GM10248 (cell line): Measurements from ENCODE around the gene DUSP23.

Source experiments
- CTCF ChIA-PET: fragments of 300-600 bp; sonication (Branson Sonifier 250); formaldehyde crosslinking; extraction: SDS; loops from one replicate; lab custom pipeline; 2021; ENCODE audit warnings: antibody characterized with exemption; lab: Yijun Ruan, JAX
- POLR2A ChIA-PET: fragments of 350-650 bp; sonication (Branson Sonifier 250); formaldehyde crosslinking; extraction: SDS; loops from one replicate; lab custom pipeline; 2020; ENCODE audit warnings: antibody characterized with exemption; lab: Yijun Ruan, JAX
- DNase-seq: peaks from one replicate; pipeline ENCODE4 v3.0.0; 2012; ENCODE audit errors: extremely low spot score
- CTCF ChIP-seq: IDR thresholded peaks from 2 replicates; pipeline ENCODE4 v1.5.1; 2012; ENCODE audit warnings: mild to moderate bottlenecking, low read depth; ENCODE audit errors: extremely low read depth, missing control alignments, control extremely low read depth

Gene DUSP23

GRCh38 chr1:159750621-159751020 is 30.1 kb upstream of the DUSP23 start:
- CTCF ChIA-PET = no interaction called here
- TF ChIP-seq CTCF = no peak
- POLR2A ChIA-PET = no interaction called here
- DNase-seq = no peak

DNA sequence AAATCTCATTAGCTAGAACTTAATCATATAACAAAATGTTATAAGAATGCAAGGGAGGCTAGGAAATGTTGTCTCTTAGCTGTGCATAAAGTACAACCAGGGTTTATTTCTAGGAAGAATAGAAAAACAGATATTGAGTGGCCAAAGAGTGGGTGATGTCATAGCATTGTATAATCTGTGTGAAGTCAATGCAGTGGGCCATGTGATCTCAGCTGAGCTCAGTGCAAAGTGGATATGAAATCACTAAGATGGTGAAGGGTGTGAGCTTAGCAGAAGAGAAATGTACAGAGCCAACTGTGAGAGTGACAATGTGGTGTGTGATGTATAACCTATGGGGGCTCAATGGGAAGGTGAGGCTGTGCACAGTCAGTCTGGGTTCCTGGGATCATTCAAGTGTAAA is 29.7 kb upstream of the DUSP23 start:
- ChIA-PET CTCF (no interaction called here), POLR2A (no interaction called here)
- no peak for DNase-seq
- TF ChIP-seq CTCF = no peak

DNA sequence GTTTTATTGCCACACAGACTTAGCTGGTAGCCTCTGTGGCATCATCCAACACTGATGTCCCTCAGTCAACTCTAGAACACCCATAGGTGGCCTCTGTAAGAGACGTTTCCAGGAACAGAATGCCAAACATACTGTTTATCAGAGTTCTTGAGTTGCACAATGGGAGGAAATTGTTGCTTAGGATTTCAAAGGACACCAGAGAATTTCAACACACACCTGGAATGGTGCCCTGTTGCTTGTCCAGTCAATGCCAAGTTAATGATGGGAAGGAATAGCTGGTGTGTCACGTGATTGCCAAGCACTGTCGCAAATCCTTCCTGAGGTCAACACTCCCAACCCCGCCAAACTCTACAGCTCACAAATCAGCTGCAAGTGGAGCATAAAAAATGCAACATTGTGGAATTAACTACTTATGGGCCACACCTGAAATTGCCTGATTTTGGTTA is 28.6 kb upstream of the DUSP23 start:
- CTCF ChIA-PET = interaction anchor here (0.8 to 1.5 kb wide), 2 partner anchors 11 to 13 kb away, joined by 3 to 4 read pairs; no protein-coding TSS in a partner anchor
- no peak for TF ChIP-seq CTCF
- DNase-seq = no peak
- POLR2A ChIA-PET = no interaction called here

GRCh38 chr1:159753386-159753785 is 27.4 kb upstream of the DUSP23 start:
- TF ChIP-seq CTCF = no peak
- DNase-seq = no peak
- POLR2A ChIA-PET = no interaction called here
- CTCF ChIA-PET = interaction anchor here (1.5 kb wide), 1 partner anchor 10 kb away, joined by 4 read pairs; no protein-coding TSS in a partner anchor

GRCh38 chr1:159755451-159756007 is 25.2 kb upstream of the DUSP23 start:
- POLR2A ChIA-PET = no interaction called here
- no peak for DNase-seq
- TF ChIP-seq CTCF = no peak
- CTCF ChIA-PET = interaction anchor here (1.2 kb wide), 1 partner anchor 42 kb away, joined by 3 read pairs; no protein-coding TSS in a partner anchor

GRCh38 chr1:159756397-159756796 is 24.4 kb upstream of the DUSP23 start:
- TF ChIP-seq CTCF = no peak
- POLR2A ChIA-PET = no interaction called here
- CTCF ChIA-PET = interaction anchor here (1.0 to 1.5 kb wide), 3 partner anchors 40 to 251 kb away, joined by 3 to 4 read pairs (median 4); no protein-coding TSS in a partner anchor
- no peak for DNase-seq
